Fibroblast of skin of right quadriceps (primary cell): ENCODE data around the gene ACTR1A.

Experiments
- DNase-seq: peaks from one replicate; pipeline ENCODE4 v3.0.0-alpha.2; 2013

The ACTR1A gene

GRCh38 chr10:102452672-102453340 is 49.7 kb downstream of the ACTR1A start:
- DNase-seq: peak; percentile 55

DNA sequence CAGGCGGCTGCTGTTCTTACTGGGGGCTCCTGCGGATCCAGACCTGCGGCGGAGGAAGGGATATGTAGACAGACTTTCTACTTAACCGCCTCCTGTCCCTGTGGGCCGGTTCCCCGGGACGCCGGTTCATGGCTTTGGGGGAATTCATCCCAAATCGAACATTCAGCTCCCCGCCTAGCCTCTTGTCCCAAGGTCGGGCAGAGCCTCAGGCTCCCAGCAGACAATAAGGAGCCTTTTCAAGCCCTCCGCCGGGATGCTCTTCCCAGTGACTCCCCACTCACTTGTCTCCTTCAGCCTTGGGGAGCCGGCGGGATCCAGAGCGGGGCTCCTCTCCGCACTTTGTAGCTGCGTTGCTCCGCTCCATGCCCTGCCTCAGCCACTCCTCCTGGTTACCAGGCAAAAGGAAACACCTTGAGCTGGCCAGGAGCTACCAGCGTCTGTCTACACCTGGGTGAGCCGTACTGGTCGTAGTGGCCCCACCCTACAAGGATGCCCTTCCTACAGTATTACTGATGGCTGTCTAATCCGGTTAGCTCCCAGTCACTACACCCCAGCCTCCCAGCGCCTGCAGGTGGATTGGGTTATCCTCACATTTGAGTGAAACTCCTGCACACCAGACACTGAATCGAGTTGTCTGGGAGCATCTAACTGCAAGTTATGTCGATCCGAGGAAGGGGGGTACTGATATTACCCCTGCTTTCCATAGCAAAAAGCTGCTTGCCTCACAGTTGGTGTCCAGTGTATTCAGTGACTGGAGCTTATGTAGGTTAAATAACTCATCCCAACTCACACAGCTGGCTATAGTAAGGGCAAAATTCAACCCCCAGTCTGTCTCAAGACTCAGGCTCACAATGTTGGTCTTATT is 51.2 kb downstream of the ACTR1A start, which contains the start of gene C10orf95:
TSS of gene C10orf95 (minus strand) at position 439 of the 865 bp plus-strand sequence. CDS start 450 bp downstream, outside the sequence.
- DNase-seq: no peak

DNA sequence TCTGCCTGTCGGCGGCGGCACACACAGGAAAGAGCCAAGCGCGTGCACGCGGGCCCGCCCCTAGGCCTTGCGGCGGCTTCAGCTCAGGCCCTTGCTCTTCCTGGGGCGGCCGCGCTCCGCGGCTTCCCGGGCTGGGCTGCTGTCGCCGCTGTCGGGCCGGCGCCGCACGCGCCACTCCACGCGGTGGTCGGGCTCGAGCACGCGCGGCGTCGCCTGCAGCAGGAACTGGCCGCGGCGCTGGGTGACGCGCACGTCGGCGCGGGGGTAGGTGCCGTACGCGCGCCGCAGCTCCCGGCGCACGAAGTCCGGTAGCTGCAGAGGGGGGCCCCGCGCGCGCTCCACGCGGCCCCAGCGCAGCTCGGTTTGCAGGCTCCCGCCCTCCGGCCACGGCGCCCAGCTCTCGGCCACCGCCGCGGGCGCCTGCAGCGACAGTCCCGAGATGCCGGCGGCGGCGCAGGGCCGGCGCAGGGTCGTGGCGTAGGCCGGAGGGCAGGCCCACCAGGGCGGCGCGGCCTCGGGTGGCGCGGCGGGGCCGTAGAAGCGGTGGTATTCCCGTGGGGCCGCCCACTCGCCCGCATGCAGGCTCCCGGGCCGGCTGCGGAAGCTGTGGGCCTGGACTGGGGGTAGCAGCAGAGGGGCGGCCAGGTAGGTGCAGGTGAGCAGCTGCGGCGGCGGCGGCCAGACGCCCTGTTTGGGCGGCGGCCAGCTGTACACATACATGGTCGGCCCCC is 52.0 kb downstream of the ACTR1A start:
- DNase-seq: peak; percentile 75

DNA sequence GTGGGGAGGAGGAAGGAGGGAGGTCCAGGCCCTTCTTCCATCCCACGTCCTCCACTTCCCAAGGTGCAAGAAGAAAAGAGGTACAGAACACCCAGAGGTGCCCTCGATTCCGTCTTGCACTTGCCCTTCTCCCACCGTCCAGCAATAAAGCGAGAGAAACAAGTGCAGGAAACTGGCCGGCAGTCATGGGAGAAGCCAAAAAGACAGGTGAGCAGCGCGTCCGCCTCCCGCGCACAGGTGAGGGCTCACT is 52.5 kb downstream of the ACTR1A start:
- DNase-seq: no peak

GRCh38 chr10:102449321-102450123 is 53.0 kb downstream of the ACTR1A start:
- peak; percentile 37 for DNase-seq

DNA sequence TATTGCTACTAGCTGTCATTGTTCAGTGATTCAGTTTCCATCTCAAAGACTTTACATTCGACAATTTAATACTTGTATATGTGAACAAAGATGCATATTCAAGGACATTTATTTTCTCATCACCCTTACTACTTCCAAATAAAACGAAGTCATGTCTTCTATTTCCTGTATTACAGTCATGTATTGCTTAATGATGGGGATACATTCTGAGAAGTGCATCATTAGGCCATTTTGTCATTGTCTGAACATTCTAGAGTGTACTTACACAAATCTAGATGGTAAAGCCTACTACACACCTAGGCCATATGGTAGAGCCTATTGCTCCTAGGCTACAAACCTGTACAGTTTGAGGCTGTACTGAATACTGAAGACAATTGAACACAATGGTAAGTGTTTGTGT is 57.7 kb downstream of the ACTR1A start:
- no peak for DNase-seq

GRCh38 chr10:102438374-102438773 is 64.1 kb downstream of the ACTR1A start:
- DNase-seq: no peak

DNA sequence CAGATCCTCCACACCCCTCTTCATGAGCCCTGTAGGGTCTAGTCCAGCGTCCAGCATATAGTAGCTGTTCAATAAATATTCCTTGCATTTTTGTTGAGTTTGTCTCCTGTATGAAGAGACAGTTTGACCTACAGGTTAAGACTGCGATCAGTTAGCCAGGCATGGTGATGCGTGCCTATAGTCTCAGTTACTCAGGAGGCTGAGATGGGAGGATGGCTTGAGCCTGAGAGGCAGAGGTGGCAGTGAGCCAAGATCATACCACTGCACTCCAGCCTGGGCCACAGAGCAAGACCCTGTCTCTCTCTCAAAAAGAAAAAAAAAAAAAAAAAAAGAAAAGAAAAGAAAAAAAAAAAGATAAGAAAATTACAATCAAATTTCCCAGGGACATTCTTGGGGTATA is 65.0 kb downstream of the ACTR1A start:
- no peak for DNase-seq

- DNase-seq: no peak
Observed at GRCh38 chr10:102436312-102436711, 66.2 kb downstream of the ACTR1A start.

- no peak for DNase-seq
Observed at GRCh38 chr10:102435529-102436233, 66.8 kb downstream of the ACTR1A start.

DNA sequence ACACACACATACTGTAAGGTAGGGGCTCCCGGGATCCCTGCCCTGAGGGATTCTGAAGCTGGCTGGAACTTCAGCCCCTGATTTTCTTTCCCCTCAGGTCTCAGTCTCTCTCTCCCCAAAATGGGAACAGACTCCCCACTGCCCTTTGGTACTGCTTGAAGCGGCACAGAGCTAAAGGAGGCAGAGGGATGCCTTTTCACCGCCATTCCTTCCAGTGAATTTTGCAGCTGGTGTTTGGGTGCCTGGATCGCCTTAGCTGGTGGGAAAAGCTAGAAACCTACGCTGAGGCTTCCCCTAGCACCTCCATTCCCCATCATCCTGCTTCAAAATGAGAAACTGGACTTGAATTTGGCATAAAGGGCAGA is 67.4 kb downstream of the ACTR1A start:
- DNase-seq: no peak

- peak; percentile 75 for DNase-seq
Observed at GRCh38 chr10:102434394-102435132, 67.9 kb downstream of the ACTR1A start.

GRCh38 chr10:102433619-102434046 is 68.9 kb downstream of the ACTR1A start:
- no peak for DNase-seq

- DNase-seq: peak; percentile 98
Observed at GRCh38 chr10:102432162-102432950, 70.2 kb downstream of the ACTR1A start, which contains the start of gene CUEDC2. Gene CUEDC2 (minus strand): TSS chr10:102432574. CDS start chr10:102425188, 7,386 bp downstream.

GRCh38 chr10:102431452-102432124 is 70.9 kb downstream of the ACTR1A start:
- peak; percentile 42 for DNase-seq

- DNase-seq: no peak
Observed at GRCh38 chr10:102429468-102429867, 73.0 kb downstream of the ACTR1A start.
